GM18858 (cell line): ENCODE measurements around the gene PACSIN1.

ENCODE experiments used
- ATAC-seq: cut with Tn5 transposase; IDR thresholded peaks from one replicate; pipeline ENCODE4 v1.9.1; 2021; ENCODE audit not compliant: unreplicated experiment

Gene PACSIN1

GRCh38 chr6:34465531-34466241, at the start of gene PACSIN1:
Gene PACSIN1 (plus strand): TSS chr6:34466076. CDS start chr6:34526306, 60,230 bp downstream.
- no peak for ATAC-seq

GRCh38 chr6:34416877-34417371, 49.0 kb upstream of the PACSIN1 start:
- ATAC-seq: no peak

- no peak for ATAC-seq
These were observed 47.5 kb upstream of the PACSIN1 start for GRCh38 chr6:34418367-34418766.

GRCh38 chr6:34423254-34423653, 42.6 kb upstream of the PACSIN1 start:
- no peak for ATAC-seq

GRCh38 chr6:34424200-34425131, 41.4 kb upstream of the PACSIN1 start:
- no peak for ATAC-seq

GRCh38 chr6:34425132-34425497, 40.8 kb upstream of the PACSIN1 start:
- no peak for ATAC-seq

- ATAC-seq: peak; percentile 51
These were observed 40.1 kb upstream of the PACSIN1 start, which contains the start of gene RPS10 for GRCh38 chr6:34425498-34426410. Gene RPS10 (minus strand): TSS chr6:34426069. CDS start chr6:34425221, 848 bp downstream.

- no peak for ATAC-seq
These were observed 30.0 kb upstream of the PACSIN1 start for GRCh38 chr6:34435916-34436315.

GRCh38 chr6:34436803-34437643, 28.9 kb upstream of the PACSIN1 start:
- ATAC-seq: no peak

GRCh38 chr6:34437644-34437970, 28.3 kb upstream of the PACSIN1 start:
- ATAC-seq: no peak

GRCh38 chr6:34438705-34439104, 27.2 kb upstream of the PACSIN1 start:
- ATAC-seq: no peak

GRCh38 chr6:34439442-34439841, 26.4 kb upstream of the PACSIN1 start:
- no peak for ATAC-seq

- ATAC-seq: no peak
These were observed 24.4 kb upstream of the PACSIN1 start for GRCh38 chr6:34441526-34441925.

GRCh38 chr6:34445313-34445860, 20.5 kb upstream of the PACSIN1 start:
- ATAC-seq: no peak

GRCh38 chr6:34447386-34447785, 18.5 kb upstream of the PACSIN1 start:
- no peak for ATAC-seq

GRCh38 chr6:34447910-34448309, 18.0 kb upstream of the PACSIN1 start:
- no peak for ATAC-seq

- no peak for ATAC-seq
These were observed 14.7 kb upstream of the PACSIN1 start for GRCh38 chr6:34451192-34451591.

GRCh38 chr6:34455831-34456230, 10.0 kb upstream of the PACSIN1 start:
- ATAC-seq: no peak

GRCh38 chr6:34457382-34457741, 8.5 kb upstream of the PACSIN1 start:
- no peak for ATAC-seq
